Vagina (tissue), 2 donors: ENCODE measurements around the gene ENTPD6.

Experiments
- CTCF ChIP-seq, 3 experiments: fragments of 450-650 bp in 2 of 3; fragments of 200-600 bp in 1 of 3; sonication (generic) in 1 of 3; IDR thresholded peaks; one replicate each; pipeline ENCODE4 v1.5.1; 2017 to 2019; ENCODE audit warnings: antibody characterized with exemption in 3 of 3, mild to moderate bottlenecking in 2 of 3, moderate library complexity in 2 of 3
- POLR2A ChIP-seq, 2 donors: fragments of 450-650 bp; IDR thresholded peaks; one replicate each; pipeline ENCODE4 v1.6.1; 2017; ENCODE audit warnings: antibody characterized with exemption in 2 of 2, mild to moderate bottlenecking in 2 of 2, moderate library complexity in 2 of 2
- POLR2AphosphoS5 ChIP-seq, 2 donors: sonication (generic); formaldehyde crosslinking; IDR thresholded peaks; one replicate each; pipeline ENCODE4 v1.9.0; 2017; ENCODE audit warnings: antibody characterized with exemption in 2 of 2, mild to moderate bottlenecking in 2 of 2, low read depth in 1 of 2; ENCODE audit not compliant: insufficient read depth in 1 of 2

DNA sequence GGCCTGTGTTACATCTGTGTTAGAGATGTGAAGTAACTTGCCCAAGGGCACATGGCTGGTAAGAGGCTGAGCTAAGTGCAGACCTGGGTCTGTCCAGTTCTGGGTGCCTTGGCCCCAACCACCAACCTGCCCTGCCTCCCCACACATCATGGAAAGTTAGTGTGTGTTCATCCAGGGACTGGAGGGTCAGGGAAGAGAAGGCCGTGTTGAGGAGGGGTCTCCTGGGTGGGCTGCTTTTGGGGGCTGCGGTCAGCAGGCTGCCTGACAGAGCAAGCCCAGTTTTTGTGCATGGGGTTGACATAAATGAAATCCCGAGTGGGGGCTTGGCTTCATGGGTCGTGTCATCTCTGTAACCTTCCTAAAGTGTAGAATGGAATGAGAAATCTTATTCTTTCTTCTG, 63.3 kb downstream of the ENTPD6 start:
- TF ChIP-seq POLR2A (IDR thresholded peaks at IDR 0.05) (no peak), POLR2AphosphoS5 (IDR thresholded peaks at IDR 0.05; ENCODE audit: insufficient read depth in 1 of 2, low read depth in 1 of 2) (no peak), CTCF (IDR thresholded peaks at IDR 0.05) (no peak)
